H1 (cell line): ENCODE results near the gene EIF4A3. TPM values are rescaled to one million over a fixed set of nuclear protein-coding genes. Genes with fewer than 3 reads are reported as not detected.

Source experiments
- CTCF ChIA-PET: fragments of 300-600 bp; sonication (Branson Sonifier 250); formaldehyde crosslinking; loops from one replicate; lab custom pipeline; 2021; ENCODE audit not compliant: partially characterized antibody; lab: Charles Lee
- POLR2A ChIA-PET: fragments of 300-600 bp; sonication (Branson Sonifier 250); formaldehyde crosslinking; loops from one replicate; lab custom pipeline; 2021; ENCODE audit warnings: inconsistent platforms; ENCODE audit not compliant: partially characterized antibody; lab: Charles Lee
- DNase-seq, 2 experiments: peaks; one replicate each; pipeline versions ENCODE4 v3.0.0 to v3.0.0-alpha.2; 2010 to 2022; ENCODE audit warnings: low spot score in 2 of 2, low read depth in 1 of 2, mixed read lengths in 1 of 2
- FAIRE-seq: peaks from 2 replicates; lab custom pipeline; 2011; peaks lifted over from hg19 to GRCh38; lab: Jason Lieb, UNC
- H2AFZ ChIP-seq: 2 replicates; pipeline ENCODE4 v1.8.1; 2012; ENCODE audit warnings: low read length, inconsistent platforms
- H2AK5ac ChIP-seq: 2 replicates; pipeline ENCODE4 v1.6.1; 2013; ENCODE audit warnings: low read depth, low read length
- H2BK120ac ChIP-seq: replicated peaks from 2 replicates; pipeline ENCODE3; 2013; ENCODE audit warnings: low read depth, low read length, inconsistent platforms
- H2BK12ac ChIP-seq: 2 replicates; pipeline ENCODE4 v1.6.1; 2013; ENCODE audit warnings: low read depth, low read length
- H2BK15ac ChIP-seq: 2 replicates; pipeline ENCODE4 v1.6.1; 2013; ENCODE audit warnings: low read length
- H2BK20ac ChIP-seq: 2 replicates; pipeline ENCODE4 v1.6.1; 2013; ENCODE audit warnings: low read length
- H2BK5ac ChIP-seq: 2 replicates; pipeline ENCODE4 v1.6.1; 2013; ENCODE audit warnings: low read depth, low read length
- H3K14ac ChIP-seq: 2 replicates; pipeline ENCODE4 v1.6.1; 2013; ENCODE audit warnings: inconsistent platforms; ENCODE audit not compliant: insufficient read length
- H3K18ac ChIP-seq: 2 replicates; pipeline ENCODE4 v1.6.1; 2013; ENCODE audit warnings: low read length; ENCODE audit errors: extremely low read depth
- H3K23ac ChIP-seq: 2 replicates; pipeline ENCODE4 v1.6.1; 2013; ENCODE audit warnings: inconsistent platforms; ENCODE audit not compliant: insufficient read length
- H3K23me2 ChIP-seq: 2 replicates; pipeline ENCODE4 v1.6.1; 2013; ENCODE audit warnings: low read depth, low read length
- H3K27ac ChIP-seq: 2 replicates; pipeline ENCODE4 v1.6.1; 2011; ENCODE audit warnings: low read depth, low read length, inconsistent platforms
- H3K27me3 ChIP-seq, 4 experiments: replicated peaks in 1 of 4; 1 replicate in 1 of 4; 2 replicates in 3 of 4; pipeline versions ENCODE4 v1.6.1 to v1.8.1; 2011 to 2013; ENCODE audit warnings: low read length in 3 of 4, mild to moderate bottlenecking in 3 of 4, inconsistent platforms in 2 of 4, mixed read lengths in 2 of 4, moderate library complexity in 1 of 4; ENCODE audit not compliant: control insufficient read depth in 3 of 4, insufficient read depth in 3 of 4; ENCODE audit errors: extremely low read depth in 1 of 4
- H3K36me3 ChIP-seq, 4 experiments: 2 replicates each; pipeline versions ENCODE4 v1.6.1 to v1.8.1; 2011 to 2013; ENCODE audit warnings: mild to moderate bottlenecking in 4 of 4, low read length in 3 of 4, moderate library complexity in 2 of 4, control low read depth in 1 of 4, inconsistent platforms in 1 of 4; ENCODE audit not compliant: insufficient read depth in 4 of 4, control insufficient read depth in 2 of 4
- H3K4ac ChIP-seq: replicated peaks from 2 replicates; pipeline ENCODE3; 2013; ENCODE audit warnings: low read length, low read depth, mixed read lengths, inconsistent platforms; ENCODE audit not compliant: insufficient read length
- H3K4me1 ChIP-seq, 4 experiments: replicated peaks in 1 of 4; 1 replicate in 1 of 4; 2 replicates in 3 of 4; pipeline versions ENCODE4 v1.6.1 to v1.8.1; 2011 to 2013; ENCODE audit warnings: low read length in 3 of 4, inconsistent platforms in 2 of 4, mixed read lengths in 1 of 4; ENCODE audit not compliant: insufficient read depth in 4 of 4, control insufficient read depth in 3 of 4
- H3K4me2 ChIP-seq, 2 experiments: 2 replicates each; pipeline versions ENCODE4 v1.6.1 to v1.8.1; 2011 to 2013; ENCODE audit warnings: low read depth in 2 of 2, low read length in 2 of 2, control low read depth in 1 of 2, inconsistent platforms in 1 of 2, mild to moderate bottlenecking in 1 of 2; ENCODE audit not compliant: insufficient read depth in 1 of 2
- H3K4me3 ChIP-seq, 4 experiments: fragments of 200-600, 300-600 bp in 1 of 4; sonication (generic), shearing (Covaris generic), sonication (Bioruptor Twin) in 1 of 4; 2 replicates each; pipeline versions ENCODE4 v1.5.1 to v1.8.1; 2011 to 2016; ENCODE audit warnings: low read length in 4 of 4, low read depth in 3 of 4, control low read depth in 2 of 4, inconsistent platforms in 2 of 4, mild to moderate bottlenecking in 2 of 4, mixed read lengths in 1 of 4, moderate library complexity in 1 of 4; ENCODE audit not compliant: insufficient read depth in 2 of 4; ENCODE audit errors: extremely low read depth in 1 of 4
- H3K56ac ChIP-seq: replicated peaks from 2 replicates; pipeline ENCODE3; 2013; ENCODE audit warnings: low read depth, mild to moderate bottlenecking, mixed read lengths, low read length, inconsistent platforms; ENCODE audit not compliant: insufficient read length
- H3K79me1 ChIP-seq: 2 replicates; pipeline ENCODE4 v1.6.1; 2013; ENCODE audit warnings: low read depth, low read length, control low read depth
- H3K79me2 ChIP-seq, 2 experiments: 2 replicates each; pipeline versions ENCODE4 v1.6.1 to v1.8.1; 2012 to 2013; ENCODE audit warnings: low read length in 2 of 2, mild to moderate bottlenecking in 2 of 2, inconsistent platforms in 1 of 2; ENCODE audit not compliant: insufficient read depth in 2 of 2, control insufficient read depth in 1 of 2
- H3K9ac ChIP-seq, 4 experiments: replicated peaks in 1 of 4; 1 replicate in 1 of 4; 2 replicates in 3 of 4; pipeline versions ENCODE4 v1.6.1 to v1.8.1; 2011 to 2013; ENCODE audit warnings: low read depth in 3 of 4, low read length in 3 of 4, control low read depth in 2 of 4, mild to moderate bottlenecking in 2 of 4, moderate library complexity in 2 of 4, inconsistent platforms in 1 of 4; ENCODE audit errors: extremely low read depth in 1 of 4
- H3K9me3 ChIP-seq, 2 experiments: 2 replicates each; pipeline versions ENCODE4 v1.6.1 to v1.8.1; 2012 to 2013; ENCODE audit warnings: mild to moderate bottlenecking in 2 of 2, moderate library complexity in 2 of 2, control low read depth in 1 of 2, inconsistent platforms in 1 of 2, low read depth in 1 of 2, low read length in 1 of 2, mixed read lengths in 1 of 2; ENCODE audit not compliant: insufficient read depth in 2 of 2
- H4K20me1 ChIP-seq, 2 experiments: replicated peaks in 1 of 2; 2 replicates each; pipeline versions ENCODE3 to v1.8.1; 2011 to 2013; ENCODE audit warnings: inconsistent platforms in 2 of 2, low read length in 2 of 2, mild to moderate bottlenecking in 1 of 2; ENCODE audit not compliant: insufficient read depth in 2 of 2, control insufficient read depth in 1 of 2
- H4K5ac ChIP-seq: 2 replicates; pipeline ENCODE4 v1.6.1; 2013; ENCODE audit warnings: low read length, low read depth, mixed read lengths, inconsistent platforms; ENCODE audit not compliant: insufficient read length
- H4K8ac ChIP-seq: 2 replicates; pipeline ENCODE4 v1.8.0; 2013; ENCODE audit warnings: mild to moderate bottlenecking, moderate library complexity, low read length, inconsistent platforms; ENCODE audit not compliant: insufficient read depth; ENCODE audit errors: extremely low read depth
- H4K91ac ChIP-seq: replicated peaks from 2 replicates; pipeline ENCODE3; 2013; ENCODE audit warnings: low read length, mixed read lengths, inconsistent platforms; ENCODE audit not compliant: insufficient read length
- ASH2L ChIP-seq: fragments of 200-600, 300-600 bp; sonication (generic); IDR thresholded peaks from one replicate; pipeline ENCODE4 v1.7.1; 2017; ENCODE audit warnings: low read length
- BRCA1 ChIP-seq: IDR thresholded peaks from 2 replicates; pipeline ENCODE4 v1.6.1; 2012; ENCODE audit warnings: low read depth, low read length, improper control_type of control experiment
- EP300 ChIP-seq, 2 experiments: IDR thresholded peaks; 1 replicate in 1 of 2; 2 replicates in 1 of 2; pipeline ENCODE4 v1.6.1; 2011 to 2012; ENCODE audit warnings: low read depth in 2 of 2, low read length in 2 of 2, mild to moderate bottlenecking in 2 of 2, borderline replicate concordance in 1 of 2, inconsistent platforms in 1 of 2, moderate library complexity in 1 of 2
- JUN ChIP-seq: IDR thresholded peaks from 2 replicates; pipeline ENCODE4 v1.6.1; 2011; ENCODE audit warnings: low read depth, mild to moderate bottlenecking, improper control_type of control experiment, low read length
- SP1 ChIP-seq: IDR thresholded peaks from 2 replicates; pipeline ENCODE4 v1.6.1; 2011; ENCODE audit warnings: low read depth, low read length
- WGBS, 2 experiments: shearing (Covaris generic) in 1 of 2; methylation state at CpG; one replicate each; pipeline versions ENCODE4 v1.1.6 to v1.1.7; 2013 to 2015; ENCODE audit warnings: low lambda C conversion rate in 2 of 2, mixed read lengths in 2 of 2, inconsistent platforms in 1 of 2, low coverage in 1 of 2, missing lambda C conversion rate in 1 of 2; ENCODE audit not compliant: insufficient replicate concordance in 2 of 2, insufficient coverage in 1 of 2, insufficient read length in 1 of 2; ENCODE audit errors: extremely low coverage in 1 of 2, missing lambda C conversion rate in 1 of 2; 5-methylcytosine and 5-hydroxymethylcytosine counted together
- polyA plus RNA-seq, 7 experiments: library from polyadenylated mRNA; depleted of rRNA in 3 of 7; stranded (reverse) in 5 of 7; unstranded in 2 of 7; fragments of >200 nt in 5 of 7; fragments of 200-250 nt in 2 of 7; gene quantifications; 1 replicate in 5 of 7; 2 replicates in 1 of 7; 4 replicates in 1 of 7; pipeline versions ENCODE4 v1.2.1 to v1.2.3, GENCODE V29; 2011 to 2013; ENCODE audit warnings: missing spikeins in 2 of 7, mixed read lengths in 2 of 7
- total RNA-seq: library from RNA; stranded (reverse); fragmentation: NEBNext Ultra II Directional; extraction: Animal tissue kit (Norgen Biotek cat#: 25700); gene quantifications from 2 replicates; pipeline ENCODE4 v1.2.1, GENCODE V29; 2021

The EIF4A3 gene
- total and polyA plus RNA-seq, 2 of the 8 experiments (the other 6 are each of a cell fraction or from before 2014, with no cell fraction given), result 142 to 146 TPM

GRCh38 chr17:80145076-80146075, 1.6 kb downstream of the EIF4A3 start:
- Histone ChIP-seq H2BK15ac (no peak overlapping the region), H3K23ac (no peak overlapping the region), H3K27me3 (no peaks in the 10 kb centered on the region; a peak in 1 of 7 replicates), H2BK5ac (no peak overlapping the region), H2BK120ac (no peak overlapping the region), H4K5ac (no peak overlapping the region), H2AK5ac (no peak overlapping the region)
- POLR2A ChIA-PET, result interaction anchor here (0.6 to 11.5 kb wide), 21 partner anchors 9 to 271 kb away, joined by 3 to 103 read pairs (median 5); partner anchors contain the start of gene GAA
- TF ChIP-seq BRCA1, result no peak
- no peak for TF ChIP-seq ASH2L
- TF ChIP-seq JUN, result no peak
- TF ChIP-seq SP1, result no peak
- TF ChIP-seq EP300 (IDR thresholded peaks at IDR 0.05; ENCODE audit: borderline replicate concordance in 1 of 2, low read depth in 2 of 2, low read length in 2 of 2), result no peak
- TF ChIP-seq, all 59 proteins: peak for 0
- H3K36me3 ChIP-seq, result peaks cover 22 to 37% (median 34%) of the 10 kb centered on the region in 4 experiments
- H3K9me3 ChIP-seq, result no peaks in the 10 kb centered on the region
- H2BK12ac ChIP-seq, result no peak overlapping the region; the same call in 1 of the 2 replicates
- no peak overlapping the region for H2BK20ac ChIP-seq
- H2AFZ ChIP-seq, result no peak overlapping the region
- H4K20me1 ChIP-seq, result peaks cover 7 to 25% of the 10 kb centered on the region in 2 experiments
- peaks cover 11% of the 10 kb centered on the region for H3K23me2 ChIP-seq
- WGBS, 2 experiments, result 80% methylated on average over 10 of the region's 10 CpGs; no CpG with 5 or more reads in 1 of the 2 experiments
- H3K18ac ChIP-seq, result no peak overlapping the region
- H3K4me2 ChIP-seq, result peak overlapping the region; percentile 85 to 96
- no peak overlapping the region for H3K56ac ChIP-seq
- H3K79me1 ChIP-seq, result peaks cover 17% of the 10 kb centered on the region
- H3K27ac ChIP-seq, result no peak overlapping the region
- no peak for FAIRE-seq
- CTCF ChIA-PET, result interaction anchor here (0.9 to 2.4 kb wide), 12 partner anchors 12 to 216 kb away, joined by 4 to 14 read pairs (median 6); partner anchors contain the start of gene GAA
- H3K4ac ChIP-seq, result no peak overlapping the region
- H4K91ac ChIP-seq, result no peak overlapping the region
- no peak for DNase-seq
- H3K79me2 ChIP-seq, result peaks cover 22 to 50% of the 10 kb centered on the region in 2 experiments
- H3K4me1 ChIP-seq, result peaks cover 0 to 13% (median 4%) of the 10 kb centered on the region in 4 experiments; a peak in 5 of 7 replicates
- H3K9ac ChIP-seq, result peak overlapping the region in 3 of 4 experiments; percentile 2 to 87 (median 62); a peak in 6 of 7 replicates
- H3K4me3 ChIP-seq, result peak overlapping the region; percentile 84 to 95 (median 88); a peak in 7 of 8 replicates
- no peak overlapping the region for H4K8ac ChIP-seq
- no peak overlapping the region for H3K14ac ChIP-seq
